Measurements from ENCODE around the gene PWWP2B. TPM values are rescaled to one million over a fixed set of nuclear protein-coding genes. Genes with fewer than 3 reads are reported as not detected.

The PWWP2B gene
- total and polyA plus RNA-seq, 2 of the 8 experiments (the other 6 are each of a cell fraction or from before 2014, with no cell fraction given) = 5.3 to 10.8 TPM

- H4K5ac ChIP-seq (ENCODE audit: insufficient read length, low read depth, low read length) = no peak overlapping the region
- H2BK20ac ChIP-seq (ENCODE audit: low read length) = no peak overlapping the region
- H3K79me1 ChIP-seq (ENCODE audit: low read depth, low read length) = no peaks in the 10 kb centered on the region
- H2AFZ ChIP-seq (ENCODE audit: low read length) = no peak overlapping the region
- no peak overlapping the region for H2BK120ac ChIP-seq (replicated peaks; ENCODE audit: low read depth, low read length)
- no peaks in the 10 kb centered on the region for H3K36me3 ChIP-seq (ENCODE audit: control insufficient read depth in 2 of 4, insufficient read depth in 4 of 4, low read length in 3 of 4)
- no peak overlapping the region for H3K4me2 ChIP-seq (ENCODE audit: insufficient read depth in 1 of 2, low read depth in 2 of 2, low read length in 2 of 2)
- 91% methylated on average over 16 of the region's 16 CpGs; no CpG with 5 or more reads in 1 of the 2 experiments for whole genome bisulfite sequencing, 2 experiments (ENCODE audit: extremely low coverage in 1 of 2, insufficient coverage in 1 of 2, insufficient read length in 1 of 2, insufficient replicate concordance in 2 of 2, low coverage in 1 of 2, low lambda C conversion rate in 2 of 2, missing lambda C conversion rate in 1 of 2)
- no peak overlapping the region for H3K9ac ChIP-seq (replicated peaks in 1 of 4; ENCODE audit: extremely low read depth in 1 of 4, low read depth in 3 of 4, low read length in 3 of 4)
- no peak overlapping the region for H3K23ac ChIP-seq (ENCODE audit: insufficient read length)
- POLR2A ChIA-PET (ENCODE audit: partially characterized antibody) = interaction anchor here (0.6 kb wide), 1 partner anchor 13 kb away, joined by 3 read pairs; no protein-coding TSS in a partner anchor
- no peaks in the 10 kb centered on the region for H3K79me2 ChIP-seq (ENCODE audit: control insufficient read depth in 1 of 2, insufficient read depth in 2 of 2, low read length in 2 of 2)
- TF ChIP-seq KDM4A (IDR thresholded peaks at IDR 0.05; ENCODE audit: low read depth, low read length, severe bottlenecking) (no peak), FOSL1 (IDR thresholded peaks at IDR 0.05; ENCODE audit: insufficient read depth, low read depth, low read length) (no peak), SIN3A (conservative IDR thresholded peaks at IDR 0.05 in 1 of 2, IDR thresholded peaks at IDR 0.05 in 1 of 2; ENCODE audit: low read depth in 1 of 2, low read length in 2 of 2) (no peak), ZNF274 (IDR thresholded peaks at IDR 0.05; ENCODE audit: borderline replicate concordance, extremely low read depth, low read length) (no peak), JUND (IDR thresholded peaks at IDR 0.05; ENCODE audit: low read length) (no peak)
- H3K9me3 ChIP-seq (ENCODE audit: insufficient read depth in 2 of 2, low read depth in 1 of 2, low read length in 1 of 2) = no peaks in the 10 kb centered on the region
- H3K4ac ChIP-seq (replicated peaks; ENCODE audit: insufficient read length, low read depth, low read length) = no peak overlapping the region
- no peak overlapping the region for H2BK15ac ChIP-seq (ENCODE audit: low read length)
- H3K27me3 ChIP-seq (replicated peaks in 1 of 4; ENCODE audit: control insufficient read depth in 3 of 4, extremely low read depth in 1 of 4, insufficient read depth in 3 of 4, low read length in 3 of 4) = no peaks in the 10 kb centered on the region
- H3K4me1 ChIP-seq (replicated peaks in 1 of 4; ENCODE audit: control insufficient read depth in 3 of 4, insufficient read depth in 4 of 4, low read length in 3 of 4) = no peaks in the 10 kb centered on the region
- H3K18ac ChIP-seq (ENCODE audit: extremely low read depth, low read length) = no peak overlapping the region
- H2AK5ac ChIP-seq (ENCODE audit: low read depth, low read length) = no peak overlapping the region
- no peak overlapping the region for H3K14ac ChIP-seq (ENCODE audit: insufficient read length)
- no peaks in the 10 kb centered on the region for H3K23me2 ChIP-seq (ENCODE audit: low read depth, low read length)
- no peak overlapping the region for H3K4me3 ChIP-seq (ENCODE audit: extremely low read depth in 1 of 4, insufficient read depth in 2 of 4, low read depth in 3 of 4, low read length in 4 of 4)
- FAIRE-seq = no peak
- CTCF ChIA-PET (ENCODE audit: partially characterized antibody) = interaction anchor here (0.6 to 2.1 kb wide), 9 partner anchors 9 to 252 kb away, joined by 3 to 12 read pairs (median 4); no protein-coding TSS in a partner anchor
- peak overlapping the region; percentile 19 for H4K91ac ChIP-seq (replicated peaks; ENCODE audit: insufficient read length, low read length)
- no peak overlapping the region for H4K8ac ChIP-seq (ENCODE audit: extremely low read depth, insufficient read depth, low read length)
- no peak overlapping the region for H3K56ac ChIP-seq (replicated peaks; ENCODE audit: insufficient read length, low read depth, low read length)
- no peak overlapping the region for H2BK5ac ChIP-seq (ENCODE audit: low read depth, low read length)
- peaks cover 0 to under 1% of the 10 kb centered on the region in 2 experiments for H4K20me1 ChIP-seq (replicated peaks in 1 of 2; ENCODE audit: control insufficient read depth in 1 of 2, insufficient read depth in 2 of 2, low read length in 2 of 2)
- no peak overlapping the region for H3K27ac ChIP-seq (ENCODE audit: low read depth, low read length)
- DNase-seq (ENCODE audit: low read depth in 1 of 2, low spot score in 2 of 2) = no peak
- H2BK12ac ChIP-seq (ENCODE audit: low read depth, low read length) = peak overlapping the region; percentile 7; the same call in 1 of the 2 replicates
Measured at GRCh38 chr10:132382231-132382922, 14.6 kb upstream of the PWWP2B start.

Measured in H1 (cell line).